Endothelial cell (in vitro differentiated cells): ENCODE data around the gene DPYD. TPM values are rescaled to one million over a fixed set of nuclear protein-coding genes. Genes with fewer than 3 reads are reported as not detected.

Experiments used
- DNase-seq: peaks from one replicate; pipeline ENCODE4 v3.0.0; 2021; ENCODE audit warnings: low spot score
- H3K27ac Mint-ChIP-seq: one replicate; pipeline ENCODE4 v1.8.0; 2021; ENCODE audit warnings: mixed read lengths, inconsistent platforms; ENCODE audit not compliant: unreplicated experiment
- H3K27me3 Mint-ChIP-seq: one replicate; pipeline ENCODE4 v1.8.0; 2021; ENCODE audit warnings: mild to moderate bottlenecking, moderate library complexity, mixed read lengths, inconsistent platforms; ENCODE audit not compliant: unreplicated experiment
- H3K36me3 Mint-ChIP-seq: one replicate; pipeline ENCODE4 v1.8.0; 2021; ENCODE audit warnings: mild to moderate bottlenecking, low read depth, mixed read lengths, inconsistent platforms; ENCODE audit not compliant: unreplicated experiment
- H3K4me1 Mint-ChIP-seq: one replicate; pipeline ENCODE4 v1.8.0; 2021; ENCODE audit warnings: mild to moderate bottlenecking, mixed read lengths, inconsistent platforms; ENCODE audit not compliant: unreplicated experiment
- H3K4me3 Mint-ChIP-seq: one replicate; pipeline ENCODE4 v1.8.0; 2021; ENCODE audit warnings: mild to moderate bottlenecking, mixed read lengths, inconsistent platforms; ENCODE audit not compliant: unreplicated experiment
- H3K9me3 Mint-ChIP-seq: one replicate; pipeline ENCODE4 v1.8.0; 2021; ENCODE audit warnings: mixed read lengths, inconsistent platforms; ENCODE audit not compliant: unreplicated experiment
- CTCF ChIP-seq: fragments of 200-600 bp; sonication (generic); IDR thresholded peaks from one replicate; pipeline ENCODE4 v1.5.0; 2021; ENCODE audit warnings: antibody characterized with exemption; ENCODE audit not compliant: unreplicated experiment
- total RNA-seq: library from RNA; stranded (reverse); fragmentation: NEBNext Ultra II Directional; extraction: Animal tissue kit (Norgen Biotek cat#: 25700); gene quantifications from one replicate; pipeline ENCODE4 v1.2.1, GENCODE V29; 2021; ENCODE audit not compliant: unreplicated experiment

DPYD gene
- total RNA-seq, 1 donor from 2014 or later, result 3.4 TPM

DNA sequence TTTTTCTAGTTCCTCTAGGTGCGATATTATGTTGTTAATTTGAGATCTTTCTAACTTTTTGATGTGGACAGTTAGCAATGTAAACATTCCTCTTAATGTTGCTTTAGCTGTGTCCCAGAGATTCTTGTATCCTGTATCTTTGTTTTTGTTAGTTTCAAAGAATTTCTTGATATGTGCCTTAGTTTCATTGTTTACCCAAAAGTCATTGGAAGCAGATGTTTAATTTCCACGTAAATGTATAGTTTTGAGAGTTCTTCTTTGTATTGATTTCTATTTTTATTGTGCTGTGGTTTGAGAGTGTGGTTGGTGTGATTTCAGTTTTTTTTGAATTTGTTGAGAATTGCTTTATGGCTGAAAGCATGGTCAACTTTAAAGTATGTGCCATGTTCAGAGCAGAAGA, 879.8 kb downstream of the DPYD start:
- no peak for DNase-seq
- Mint-ChIP-seq H3K4me1 (no peaks in the 10 kb centered on the region), H3K36me3 (no peaks in the 10 kb centered on the region), H3K27me3 (no peaks in the 10 kb centered on the region), H3K9me3 (no peaks in the 10 kb centered on the region), H3K27ac (no peak overlapping the region), H3K4me3 (no peak overlapping the region)
- no peak for TF ChIP-seq CTCF

GRCh38 chr1:97038410-97038809, 882.4 kb downstream of the DPYD start:
- no peak overlapping the region for H3K4me3 Mint-ChIP-seq
- no peak overlapping the region for H3K27ac Mint-ChIP-seq
- no peak for TF ChIP-seq CTCF
- DNase-seq, result no peak
- H3K36me3 Mint-ChIP-seq, result no peaks in the 10 kb centered on the region
- H3K9me3 Mint-ChIP-seq, result no peaks in the 10 kb centered on the region
- H3K4me1 Mint-ChIP-seq, result no peaks in the 10 kb centered on the region
- H3K27me3 Mint-ChIP-seq, result no peaks in the 10 kb centered on the region

DNA sequence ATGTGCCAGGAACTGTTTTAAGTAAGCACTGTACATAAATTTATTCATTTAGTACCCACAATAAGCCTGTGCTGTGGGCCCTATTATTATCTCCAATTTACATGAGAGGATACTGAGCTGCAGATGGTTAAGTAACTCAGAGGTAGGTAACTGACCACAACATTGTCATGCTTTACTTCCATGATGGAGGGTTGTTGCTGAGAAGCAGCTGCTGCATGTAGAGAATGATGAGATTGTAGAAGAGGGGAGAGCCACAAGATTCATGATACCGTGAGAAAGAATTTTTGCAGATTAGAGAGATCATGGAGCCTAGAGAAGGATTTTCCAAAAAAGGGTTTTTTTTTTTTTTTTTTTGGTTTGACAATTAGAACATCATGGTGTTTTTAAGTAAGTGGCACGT, 886.2 kb downstream of the DPYD start:
- no peak for DNase-seq
- H3K36me3 Mint-ChIP-seq, result no peaks in the 10 kb centered on the region
- no peak overlapping the region for H3K27ac Mint-ChIP-seq
- no peak for TF ChIP-seq CTCF
- H3K9me3 Mint-ChIP-seq, result no peaks in the 10 kb centered on the region
- no peaks in the 10 kb centered on the region for H3K27me3 Mint-ChIP-seq
- H3K4me1 Mint-ChIP-seq, result no peaks in the 10 kb centered on the region
- no peak overlapping the region for H3K4me3 Mint-ChIP-seq

- Mint-ChIP-seq H3K27me3 (no peaks in the 10 kb centered on the region), H3K27ac (no peak overlapping the region), H3K36me3 (no peaks in the 10 kb centered on the region), H3K9me3 (no peaks in the 10 kb centered on the region), H3K4me1 (no peaks in the 10 kb centered on the region), H3K4me3 (no peak overlapping the region)
- no peak for TF ChIP-seq CTCF
- DNase-seq, result no peak
Observed at GRCh38 chr1:97033949-97034348, 886.9 kb downstream of the DPYD start.
